K562 (cell line): ENCODE results near the gene GORASP1. TPM values are rescaled to one million over a fixed set of nuclear protein-coding genes. Genes with fewer than 3 reads are reported as not detected.
A peak's percentile ranks its signal among the peaks of the same experiment; 100 is the strongest.

Source experiments
- ASH1L ChIP-seq: fragments of 450-650 bp; IDR thresholded peaks from 2 replicates; pipeline ENCODE4 v1.6.1; 2018; ENCODE audit warnings: borderline replicate concordance, mild to moderate bottlenecking, low read depth; ENCODE audit not compliant: partially characterized antibody
- BCLAF1 ChIP-seq, 2 experiments: fragments of 450-650 bp in 1 of 2; IDR thresholded peaks; 2 replicates each; pipeline ENCODE4 v1.6.1; 2011 to 2017; ENCODE audit warnings: low read depth in 2 of 2, antibody characterized with exemption in 1 of 2, borderline replicate concordance in 1 of 2, low read length in 1 of 2, mild to moderate bottlenecking in 1 of 2, mixed read lengths in 1 of 2; ENCODE audit not compliant: control insufficient read depth in 1 of 2
- BMI1 ChIP-seq: fragments of 150-350 bp; IDR thresholded peaks from 2 replicates; pipeline ENCODE4 v1.6.1; 2014; ENCODE audit warnings: low read length
- CBFA2T3 ChIP-seq: fragments of 450-650 bp; IDR thresholded peaks from 2 replicates; pipeline ENCODE4 v1.6.1; 2017
- CGGBP1 ChIP-seq: fragments of 250-450 bp; sonication (Bioruptor Pico); IDR thresholded peaks from 2 replicates; pipeline ENCODE4 v1.9.0; 2021; ENCODE audit warnings: mild to moderate bottlenecking
- CHD2 ChIP-seq: IDR thresholded peaks from 2 replicates; pipeline ENCODE4 v1.6.1; 2011; ENCODE audit warnings: low read depth, low read length
- COPS2 ChIP-seq: fragments of 450-650 bp; conservative IDR thresholded peaks from 2 replicates; pipeline ENCODE4 v1.6.1; 2016; ENCODE audit warnings: mild to moderate bottlenecking, moderate library complexity
- ELF4 ChIP-seq: fragments of 450-650 bp; formaldehyde crosslinking; IDR thresholded peaks from 2 replicates; pipeline ENCODE4 v1.4.0; 2022; ENCODE audit warnings: missing genetic modification characterization
- GTF2A2 ChIP-seq: IDR thresholded peaks from 2 replicates; pipeline ENCODE4 v1.6.1; 2016; ENCODE audit warnings: mild to moderate bottlenecking, missing genetic modification characterization, missing compliant biosample characterization
- NUFIP1 ChIP-seq: fragments of 450-650 bp; IDR thresholded peaks from 2 replicates; pipeline ENCODE4 v1.6.1; 2018; ENCODE audit not compliant: partially characterized antibody
- RHOXF2B ChIP-seq: fragments of 250-450 bp; sonication (Bioruptor Pico); conservative IDR thresholded peaks from 2 replicates; pipeline ENCODE4 v1.5.1; 2021
- SMAD2 ChIP-seq: fragments of 150-350 bp; IDR thresholded peaks from 2 replicates; pipeline ENCODE4 v1.6.1; 2014; ENCODE audit warnings: low read depth, mild to moderate bottlenecking, low read length
- TEAD1 ChIP-seq, 2 experiments: fragments of 450-650 bp in 1 of 2; sonication (generic) in 1 of 2; formaldehyde crosslinking; IDR thresholded peaks; 2 replicates each; pipeline versions ENCODE4 v1.4.0 to v1.8.0; 2020 to 2022; ENCODE audit warnings: mild to moderate bottlenecking in 2 of 2, missing genetic modification reagents in 1 of 2
- TSHZ1 ChIP-seq: fragments of 250-450 bp; sonication (Bioruptor Pico); IDR thresholded peaks from 2 replicates; pipeline ENCODE4 v1.4.0; 2020; ENCODE audit warnings: mild to moderate bottlenecking, moderate library complexity
- ZBTB43 ChIP-seq: sonication (generic); formaldehyde crosslinking; IDR thresholded peaks from 2 replicates; pipeline ENCODE4 v1.8.0; 2023; ENCODE audit warnings: mild to moderate bottlenecking, missing genetic modification reagents
- ZNF133 ChIP-seq: fragments of 250-450 bp; sonication (Bioruptor Pico); IDR thresholded peaks from 2 replicates; pipeline ENCODE4 v1.4.0; 2020; ENCODE audit warnings: mild to moderate bottlenecking
- ZNF395 ChIP-seq: fragments of 200-800 bp; sonication (Bioruptor generic); IDR thresholded peaks from 2 replicates; pipeline ENCODE4 v1.6.1; 2017; ENCODE audit warnings: missing genetic modification characterization, missing compliant biosample characterization
- ZNF696 ChIP-seq: fragments of 250-450 bp; sonication (Bioruptor Pico); conservative IDR thresholded peaks from 2 replicates; pipeline ENCODE4 v1.4.0; 2020; ENCODE audit warnings: mild to moderate bottlenecking, moderate library complexity
- ZNF699 ChIP-seq: fragments of 250-450 bp; sonication (Bioruptor Pico); IDR thresholded peaks from 2 replicates; pipeline ENCODE4 v1.8.0; 2021; ENCODE audit warnings: mild to moderate bottlenecking, moderate library complexity; ENCODE audit not compliant: insufficient replicate concordance
- polyA plus RNA-seq, 8 experiments: library from polyadenylated mRNA; depleted of rRNA in 4 of 8; stranded (reverse) in 5 of 8; unstranded in 3 of 8; fragments of >200 nt; fragmentation: Nextera tagmentation in 2 of 8; fragmentation: Illumina TruSeq in 1 of 8; extraction: Ambion mirVana in 2 of 8; extraction: Trizol in 1 of 8; gene quantifications; 2 replicates each; pipeline versions ENCODE4 v1.2.1 to v1.2.3, GENCODE V29; 2011 to 2014; ENCODE audit warnings: inconsistent platforms in 1 of 8, missing spikeins in 1 of 8
- total RNA-seq, 7 experiments: library from RNA; depleted of rRNA in 6 of 7; stranded (reverse); fragments of >200 nt in 6 of 7; fragmentation: Illumina TruSeq in 2 of 7; extraction: Trizol in 2 of 7; gene quantifications; 2 replicates each; pipeline versions ENCODE4 v1.2.1 to v1.2.3, GENCODE V29; 2011 to 2021; ENCODE audit warnings: low replicate concordance in 1 of 7

GORASP1 gene
- total and polyA plus RNA-seq, 9 of the 15 experiments (the other 6 are each of a cell fraction or from before 2014, with no cell fraction given): 8.4 to 87.9 (median 67.6) TPM

- TF ChIP-seq RHOXF2B (CRISPR knock-in tag) (no peak), TEAD1 (CRISPR knock-in tag; IDR thresholded peaks at IDR 0.05) (peak in 1 of 2 experiments; percentile 59; a peak in 1 of 4 replicates), COPS2 (no peak), TSHZ1 (CRISPR knock-in tag) (no peak), CHD2 (no peak), NUFIP1 (no peak), ELF4 (CRISPR knock-in tag) (0 out of 2 replicates have a peak, but pooled peaks have one; percentile 33), BCLAF1 (IDR thresholded peaks at IDR 0.05; ENCODE audit: borderline replicate concordance in 1 of 2, control insufficient read depth in 1 of 2, low read depth in 2 of 2, low read length in 1 of 2) (no peak), CBFA2T3 (0 out of 2 replicates have a peak, but pooled peaks have one; percentile 4), ASH1L (no peak), BMI1 (no peak), SMAD2 (no peak), ZNF395 (no peak), ZNF696 (CRISPR knock-in tag) (no peak), ZNF133 (no peak), ZNF699 (CRISPR knock-in tag) (no peak), GTF2A2 (no peak), CGGBP1 (CRISPR knock-in tag) (no peak), ZBTB43 (CRISPR knock-in tag) (no peak)
Observed at GRCh38 chr3:39154280-39155021, 47.0 kb upstream of the GORASP1 start (continued).
